Uterus (tissue), 2 donors: ENCODE results near the gene EYS.

Experiments
- CTCF ChIP-seq, 4 experiments: fragments of 200-600 bp in 2 of 4; fragments of 450-650 bp in 2 of 4; sonication (generic) in 2 of 4; IDR thresholded peaks; one replicate each; pipeline ENCODE4 v1.5.1; 2016 to 2019; ENCODE audit warnings: antibody characterized with exemption in 4 of 4, mild to moderate bottlenecking in 2 of 4, moderate library complexity in 1 of 4
- POLR2A ChIP-seq, 2 donors: fragments of 450-650 bp; IDR thresholded peaks; one replicate each; pipeline ENCODE4 v1.6.1; 2016; ENCODE audit warnings: antibody characterized with exemption in 2 of 2, mild to moderate bottlenecking in 1 of 2, moderate library complexity in 1 of 2

GRCh38 chr6:64644024-64644423 is 1063.0 kb downstream of the EYS start:
- no peak for TF ChIP-seq CTCF (IDR thresholded peaks at IDR 0.05)
- no peak for TF ChIP-seq POLR2A (IDR thresholded peaks at IDR 0.05)
